H1 (cell line): ENCODE measurements around the gene GLT8D1. TPM values are rescaled to one million over a fixed set of nuclear protein-coding genes. Genes with fewer than 3 reads are reported as not detected.

Source experiments
- CTCF ChIA-PET: fragments of 300-600 bp; sonication (Branson Sonifier 250); formaldehyde crosslinking; loops from one replicate; lab custom pipeline; 2021; ENCODE audit not compliant: partially characterized antibody; lab: Charles Lee
- POLR2A ChIA-PET: fragments of 300-600 bp; sonication (Branson Sonifier 250); formaldehyde crosslinking; loops from one replicate; lab custom pipeline; 2021; ENCODE audit warnings: inconsistent platforms; ENCODE audit not compliant: partially characterized antibody; lab: Charles Lee
- DNase-seq, 2 experiments: peaks; one replicate each; pipeline versions ENCODE4 v3.0.0 to v3.0.0-alpha.2; 2010 to 2022; ENCODE audit warnings: low spot score in 2 of 2, low read depth in 1 of 2, mixed read lengths in 1 of 2
- FAIRE-seq: peaks from 2 replicates; lab custom pipeline; 2011; peaks lifted over from hg19 to GRCh38; lab: Jason Lieb, UNC
- H2AFZ ChIP-seq: 2 replicates; pipeline ENCODE4 v1.8.1; 2012; ENCODE audit warnings: low read length, inconsistent platforms
- H2AK5ac ChIP-seq: 2 replicates; pipeline ENCODE4 v1.6.1; 2013; ENCODE audit warnings: low read depth, low read length
- H2BK120ac ChIP-seq: replicated peaks from 2 replicates; pipeline ENCODE3; 2013; ENCODE audit warnings: low read depth, low read length, inconsistent platforms
- H2BK12ac ChIP-seq: 2 replicates; pipeline ENCODE4 v1.6.1; 2013; ENCODE audit warnings: low read depth, low read length
- H2BK15ac ChIP-seq: 2 replicates; pipeline ENCODE4 v1.6.1; 2013; ENCODE audit warnings: low read length
- H2BK20ac ChIP-seq: 2 replicates; pipeline ENCODE4 v1.6.1; 2013; ENCODE audit warnings: low read length
- H2BK5ac ChIP-seq: 2 replicates; pipeline ENCODE4 v1.6.1; 2013; ENCODE audit warnings: low read depth, low read length
- H3K14ac ChIP-seq: 2 replicates; pipeline ENCODE4 v1.6.1; 2013; ENCODE audit warnings: inconsistent platforms; ENCODE audit not compliant: insufficient read length
- H3K18ac ChIP-seq: 2 replicates; pipeline ENCODE4 v1.6.1; 2013; ENCODE audit warnings: low read length; ENCODE audit errors: extremely low read depth
- H3K23ac ChIP-seq: 2 replicates; pipeline ENCODE4 v1.6.1; 2013; ENCODE audit warnings: inconsistent platforms; ENCODE audit not compliant: insufficient read length
- H3K23me2 ChIP-seq: 2 replicates; pipeline ENCODE4 v1.6.1; 2013; ENCODE audit warnings: low read depth, low read length
- H3K27ac ChIP-seq: 2 replicates; pipeline ENCODE4 v1.6.1; 2011; ENCODE audit warnings: low read depth, low read length, inconsistent platforms
- H3K27me3 ChIP-seq, 4 experiments: replicated peaks in 1 of 4; 1 replicate in 1 of 4; 2 replicates in 3 of 4; pipeline versions ENCODE4 v1.6.1 to v1.8.1; 2011 to 2013; ENCODE audit warnings: low read length in 3 of 4, mild to moderate bottlenecking in 3 of 4, inconsistent platforms in 2 of 4, mixed read lengths in 2 of 4, moderate library complexity in 1 of 4; ENCODE audit not compliant: control insufficient read depth in 3 of 4, insufficient read depth in 3 of 4; ENCODE audit errors: extremely low read depth in 1 of 4
- H3K36me3 ChIP-seq, 4 experiments: 2 replicates each; pipeline versions ENCODE4 v1.6.1 to v1.8.1; 2011 to 2013; ENCODE audit warnings: mild to moderate bottlenecking in 4 of 4, low read length in 3 of 4, moderate library complexity in 2 of 4, control low read depth in 1 of 4, inconsistent platforms in 1 of 4; ENCODE audit not compliant: insufficient read depth in 4 of 4, control insufficient read depth in 2 of 4
- H3K4ac ChIP-seq: replicated peaks from 2 replicates; pipeline ENCODE3; 2013; ENCODE audit warnings: low read length, low read depth, mixed read lengths, inconsistent platforms; ENCODE audit not compliant: insufficient read length
- H3K4me1 ChIP-seq, 4 experiments: replicated peaks in 1 of 4; 1 replicate in 1 of 4; 2 replicates in 3 of 4; pipeline versions ENCODE4 v1.6.1 to v1.8.1; 2011 to 2013; ENCODE audit warnings: low read length in 3 of 4, inconsistent platforms in 2 of 4, mixed read lengths in 1 of 4; ENCODE audit not compliant: insufficient read depth in 4 of 4, control insufficient read depth in 3 of 4
- H3K4me2 ChIP-seq, 2 experiments: 2 replicates each; pipeline versions ENCODE4 v1.6.1 to v1.8.1; 2011 to 2013; ENCODE audit warnings: low read depth in 2 of 2, low read length in 2 of 2, control low read depth in 1 of 2, inconsistent platforms in 1 of 2, mild to moderate bottlenecking in 1 of 2; ENCODE audit not compliant: insufficient read depth in 1 of 2
- H3K4me3 ChIP-seq, 4 experiments: fragments of 200-600, 300-600 bp in 1 of 4; sonication (generic), shearing (Covaris generic), sonication (Bioruptor Twin) in 1 of 4; 2 replicates each; pipeline versions ENCODE4 v1.5.1 to v1.8.1; 2011 to 2016; ENCODE audit warnings: low read length in 4 of 4, low read depth in 3 of 4, control low read depth in 2 of 4, inconsistent platforms in 2 of 4, mild to moderate bottlenecking in 2 of 4, mixed read lengths in 1 of 4, moderate library complexity in 1 of 4; ENCODE audit not compliant: insufficient read depth in 2 of 4; ENCODE audit errors: extremely low read depth in 1 of 4
- H3K56ac ChIP-seq: replicated peaks from 2 replicates; pipeline ENCODE3; 2013; ENCODE audit warnings: low read depth, mild to moderate bottlenecking, mixed read lengths, low read length, inconsistent platforms; ENCODE audit not compliant: insufficient read length
- H3K79me1 ChIP-seq: 2 replicates; pipeline ENCODE4 v1.6.1; 2013; ENCODE audit warnings: low read depth, low read length, control low read depth
- H3K79me2 ChIP-seq, 2 experiments: 2 replicates each; pipeline versions ENCODE4 v1.6.1 to v1.8.1; 2012 to 2013; ENCODE audit warnings: low read length in 2 of 2, mild to moderate bottlenecking in 2 of 2, inconsistent platforms in 1 of 2; ENCODE audit not compliant: insufficient read depth in 2 of 2, control insufficient read depth in 1 of 2
- H3K9ac ChIP-seq, 4 experiments: replicated peaks in 1 of 4; 1 replicate in 1 of 4; 2 replicates in 3 of 4; pipeline versions ENCODE4 v1.6.1 to v1.8.1; 2011 to 2013; ENCODE audit warnings: low read depth in 3 of 4, low read length in 3 of 4, control low read depth in 2 of 4, mild to moderate bottlenecking in 2 of 4, moderate library complexity in 2 of 4, inconsistent platforms in 1 of 4; ENCODE audit errors: extremely low read depth in 1 of 4
- H3K9me3 ChIP-seq, 2 experiments: 2 replicates each; pipeline versions ENCODE4 v1.6.1 to v1.8.1; 2012 to 2013; ENCODE audit warnings: mild to moderate bottlenecking in 2 of 2, moderate library complexity in 2 of 2, control low read depth in 1 of 2, inconsistent platforms in 1 of 2, low read depth in 1 of 2, low read length in 1 of 2, mixed read lengths in 1 of 2; ENCODE audit not compliant: insufficient read depth in 2 of 2
- H4K20me1 ChIP-seq, 2 experiments: replicated peaks in 1 of 2; 2 replicates each; pipeline versions ENCODE3 to v1.8.1; 2011 to 2013; ENCODE audit warnings: inconsistent platforms in 2 of 2, low read length in 2 of 2, mild to moderate bottlenecking in 1 of 2; ENCODE audit not compliant: insufficient read depth in 2 of 2, control insufficient read depth in 1 of 2
- H4K5ac ChIP-seq: 2 replicates; pipeline ENCODE4 v1.6.1; 2013; ENCODE audit warnings: low read length, low read depth, mixed read lengths, inconsistent platforms; ENCODE audit not compliant: insufficient read length
- H4K8ac ChIP-seq: 2 replicates; pipeline ENCODE4 v1.8.0; 2013; ENCODE audit warnings: mild to moderate bottlenecking, moderate library complexity, low read length, inconsistent platforms; ENCODE audit not compliant: insufficient read depth; ENCODE audit errors: extremely low read depth
- H4K91ac ChIP-seq: replicated peaks from 2 replicates; pipeline ENCODE3; 2013; ENCODE audit warnings: low read length, mixed read lengths, inconsistent platforms; ENCODE audit not compliant: insufficient read length
- ASH2L ChIP-seq: fragments of 200-600, 300-600 bp; sonication (generic); IDR thresholded peaks from one replicate; pipeline ENCODE4 v1.7.1; 2017; ENCODE audit warnings: low read length
- CREB1 ChIP-seq: IDR thresholded peaks from 2 replicates; pipeline ENCODE4 v1.6.1; 2012; ENCODE audit warnings: inconsistent platforms
- E2F6 ChIP-seq: IDR thresholded peaks from 2 replicates; pipeline ENCODE4 v1.6.1; 2012; ENCODE audit warnings: inconsistent platforms
- EZH2 ChIP-seq: fragments of 200-600 bp; sonication (generic); IDR thresholded peaks from 2 replicates; pipeline ENCODE4 v1.7.1; 2012; ENCODE audit warnings: low read depth, mild to moderate bottlenecking, moderate library complexity, low read length, inconsistent platforms; ENCODE audit not compliant: severe bottlenecking
- GTF2F1 ChIP-seq: IDR thresholded peaks from 2 replicates; pipeline ENCODE4 v1.6.1; 2012; ENCODE audit warnings: low read depth, low read length, improper control_type of control experiment, borderline replicate concordance
- HDAC6 ChIP-seq: IDR thresholded peaks from one replicate; pipeline ENCODE4 v1.7.1; 2012; ENCODE audit warnings: low read depth, mild to moderate bottlenecking, inconsistent platforms, low read length, moderate library complexity
- MAFK ChIP-seq: IDR thresholded peaks from 2 replicates; pipeline ENCODE4 v1.6.1; 2012; ENCODE audit warnings: low read depth, mild to moderate bottlenecking, improper control_type of control experiment, low read length
- NRF1 ChIP-seq: IDR thresholded peaks from 2 replicates; pipeline ENCODE4 v1.6.1; 2011; ENCODE audit warnings: mild to moderate bottlenecking, low read depth, low read length, improper control_type of control experiment
- RAD21 ChIP-seq, 2 experiments: IDR thresholded peaks in 1 of 2; conservative IDR thresholded peaks in 1 of 2; 2 replicates each; pipeline ENCODE4 v1.6.1; 2011; ENCODE audit warnings: low read depth in 2 of 2, low read length in 2 of 2, improper control_type of control experiment in 1 of 2, inconsistent platforms in 1 of 2, mild to moderate bottlenecking in 1 of 2, moderate library complexity in 1 of 2
- RFX5 ChIP-seq: IDR thresholded peaks from 2 replicates; pipeline ENCODE4 v1.6.1; 2011; ENCODE audit warnings: low read depth, low read length, improper control_type of control experiment, borderline replicate concordance
- SP2 ChIP-seq: IDR thresholded peaks from 2 replicates; pipeline ENCODE4 v1.6.1; 2012; ENCODE audit warnings: mild to moderate bottlenecking, low read length, inconsistent platforms
- WGBS, 2 experiments: shearing (Covaris generic) in 1 of 2; methylation state at CpG; one replicate each; pipeline versions ENCODE4 v1.1.6 to v1.1.7; 2013 to 2015; ENCODE audit warnings: low lambda C conversion rate in 2 of 2, mixed read lengths in 2 of 2, inconsistent platforms in 1 of 2, low coverage in 1 of 2, missing lambda C conversion rate in 1 of 2; ENCODE audit not compliant: insufficient replicate concordance in 2 of 2, insufficient coverage in 1 of 2, insufficient read length in 1 of 2; ENCODE audit errors: extremely low coverage in 1 of 2, missing lambda C conversion rate in 1 of 2; 5-methylcytosine and 5-hydroxymethylcytosine counted together
- polyA plus RNA-seq, 7 experiments: library from polyadenylated mRNA; depleted of rRNA in 3 of 7; stranded (reverse) in 5 of 7; unstranded in 2 of 7; fragments of >200 nt in 5 of 7; fragments of 200-250 nt in 2 of 7; gene quantifications; 1 replicate in 5 of 7; 2 replicates in 1 of 7; 4 replicates in 1 of 7; pipeline versions ENCODE4 v1.2.1 to v1.2.3, GENCODE V29; 2011 to 2013; ENCODE audit warnings: missing spikeins in 2 of 7, mixed read lengths in 2 of 7
- total RNA-seq: library from RNA; stranded (reverse); fragmentation: NEBNext Ultra II Directional; extraction: Animal tissue kit (Norgen Biotek cat#: 25700); gene quantifications from 2 replicates; pipeline ENCODE4 v1.2.1, GENCODE V29; 2021

The GLT8D1 gene
- total and polyA plus RNA-seq, 2 of the 8 experiments (the other 6 are each of a cell fraction or from before 2014, with no cell fraction given), result 29.0 to 33.6 TPM

- Histone ChIP-seq H2BK12ac (no peak overlapping the region), H3K9me3 (no peaks in the 10 kb centered on the region), H3K4me1 (peaks cover 0 to 2% (median under 1%) of the 10 kb centered on the region in 4 experiments; a peak in 3 of 7 replicates), H3K27me3 (no peaks in the 10 kb centered on the region), H3K79me1 (peaks cover 5% of the 10 kb centered on the region; the same call in 1 of the 2 replicates), H2AFZ (no peak overlapping the region), H4K20me1 (peaks cover 3 to 8% of the 10 kb centered on the region in 2 experiments), H3K18ac (no peak overlapping the region), H4K5ac (no peak overlapping the region), H2BK20ac (no peak overlapping the region), H3K4me3 (no peak overlapping the region), H2BK5ac (no peak overlapping the region), H2BK15ac (no peak overlapping the region), H3K14ac (no peak overlapping the region), H4K91ac (no peak overlapping the region), H3K4ac (no peak overlapping the region), H2BK120ac (no peak overlapping the region), H4K8ac (no peak overlapping the region), H3K36me3 (peaks cover 54 to 75% (median 68%) of the 10 kb centered on the region in 4 experiments), H3K27ac (no peak overlapping the region), H3K9ac (no peak overlapping the region), H3K56ac (no peak overlapping the region), H3K4me2 (no peak overlapping the region), H3K23ac (no peak overlapping the region), H3K79me2 (peaks cover 9 to 43% of the 10 kb centered on the region in 2 experiments), H2AK5ac (no peak overlapping the region), H3K23me2 (no peaks in the 10 kb centered on the region)
- DNase-seq (no peak), FAIRE-seq (no peak)
- 94% methylated on average over 3 of the region's 3 CpGs; no CpG with 5 or more reads in 1 of the 2 experiments for WGBS, 2 experiments
- TF ChIP-seq GTF2F1 (no peak), NRF1 (no peak), RFX5 (no peak), MAFK (no peak), RAD21 (IDR thresholded peaks at IDR 0.05 in 1 of 2, conservative IDR thresholded peaks at IDR 0.05 in 1 of 2; ENCODE audit: low read depth in 2 of 2, low read length in 2 of 2) (no peak), E2F6 (no peak), SP2 (no peak), HDAC6 (no peak), ASH2L (no peak), CREB1 (no peak), EZH2 (no peak)
- ChIA-PET CTCF (interaction anchor here (1.1 kb wide), 1 partner anchor 10 kb away, joined by 3 read pairs; no protein-coding TSS in a partner anchor), POLR2A (interaction anchor here (0.6 to 16.2 kb wide), 5 partner anchors 11 to 1938 kb away, joined by 3 to 347 read pairs (median 11); partner anchors contain the start of genes GLT8D1 and SPCS1)
Observed at GRCh38 chr3:52689151-52689550, 16.4 kb downstream of the GLT8D1 start.
